Measurements from ENCODE around the gene ZNF622. TPM values are rescaled to one million over a fixed set of nuclear protein-coding genes. Genes with fewer than 3 reads are reported as not detected.

ZNF622 gene
- total RNA-seq (2022; extraction: Qiagen RNA extraction; ENCODE audit: low read depth): 44.7 to 49.3 TPM (median 47.4 TPM) in 5 replicates

GRCh38 chr5:16465544-16466432 lies at the start of gene ZNF622:
Gene ZNF622 (minus strand): TSS chr5:16465800. CDS start chr5:16465665, 135 bp downstream.

Other genes with a start within 250 kb of the ZNF622 start
- gene RETREG1, start 151.2 kb upstream of the ZNF622 start, total RNA-seq (2022; extraction: Qiagen RNA extraction; ENCODE audit: low read depth): 1.4 to 2.7 TPM (median 2.1 TPM) in 5 replicates

Data from A549 treated with RU486 at 1 μM for 4 hours (cell line).